Stimulated activated CD8-positive, alpha-beta memory T cell treated with anti-CD3 and anti-CD28 coated beads, Interleukin-4, amount 100 ng/mL, for 48 hours (primary cell): ENCODE measurements around the gene IQCE.
"Not testable (repeated sequence)": the region's sequence is repeated elsewhere in the genome, so short reads cannot be mapped to it uniquely, and the experiment has no call there.

Source experiments
- DNase-seq: peaks from one replicate; pipeline ENCODE4 v3.0.0-alpha.2; 2020

The IQCE gene

DNA sequence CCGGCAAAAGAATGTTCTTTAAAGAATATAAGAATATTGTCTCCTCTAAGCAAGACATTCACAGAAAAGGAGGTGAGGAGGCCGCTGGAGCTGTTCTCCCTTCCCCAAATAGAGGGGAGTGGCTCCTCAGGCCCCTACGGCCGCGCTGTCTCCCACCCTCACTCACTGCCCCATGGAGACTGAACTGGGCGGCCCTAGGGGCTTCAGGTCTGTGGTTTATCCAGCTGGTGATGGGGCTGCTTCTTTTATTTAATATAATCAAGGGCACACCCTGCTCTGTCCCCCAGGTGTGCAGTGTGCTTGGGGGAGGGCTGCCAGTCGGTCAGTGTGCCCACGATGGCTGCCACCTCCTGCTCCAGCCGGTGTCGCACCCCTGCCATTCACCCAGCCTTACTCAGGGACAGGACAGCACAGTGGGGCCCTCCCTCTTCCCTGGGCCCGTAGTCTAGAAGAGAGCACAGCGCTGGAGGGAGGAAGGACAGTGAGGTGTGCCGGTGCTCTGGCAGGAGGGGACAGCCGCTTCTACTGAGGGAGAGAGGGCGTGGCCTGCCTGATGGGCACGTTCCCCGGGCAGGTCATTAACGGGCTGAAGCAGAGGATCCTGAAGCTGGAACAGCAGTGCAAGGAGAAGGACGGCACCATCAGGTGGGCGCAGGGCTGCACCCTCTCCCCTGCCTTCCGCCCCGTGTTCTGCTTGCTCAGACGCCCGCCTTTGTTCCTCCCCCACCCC, 23.4 kb downstream of the IQCE start:
- no peak for DNase-seq

DNA sequence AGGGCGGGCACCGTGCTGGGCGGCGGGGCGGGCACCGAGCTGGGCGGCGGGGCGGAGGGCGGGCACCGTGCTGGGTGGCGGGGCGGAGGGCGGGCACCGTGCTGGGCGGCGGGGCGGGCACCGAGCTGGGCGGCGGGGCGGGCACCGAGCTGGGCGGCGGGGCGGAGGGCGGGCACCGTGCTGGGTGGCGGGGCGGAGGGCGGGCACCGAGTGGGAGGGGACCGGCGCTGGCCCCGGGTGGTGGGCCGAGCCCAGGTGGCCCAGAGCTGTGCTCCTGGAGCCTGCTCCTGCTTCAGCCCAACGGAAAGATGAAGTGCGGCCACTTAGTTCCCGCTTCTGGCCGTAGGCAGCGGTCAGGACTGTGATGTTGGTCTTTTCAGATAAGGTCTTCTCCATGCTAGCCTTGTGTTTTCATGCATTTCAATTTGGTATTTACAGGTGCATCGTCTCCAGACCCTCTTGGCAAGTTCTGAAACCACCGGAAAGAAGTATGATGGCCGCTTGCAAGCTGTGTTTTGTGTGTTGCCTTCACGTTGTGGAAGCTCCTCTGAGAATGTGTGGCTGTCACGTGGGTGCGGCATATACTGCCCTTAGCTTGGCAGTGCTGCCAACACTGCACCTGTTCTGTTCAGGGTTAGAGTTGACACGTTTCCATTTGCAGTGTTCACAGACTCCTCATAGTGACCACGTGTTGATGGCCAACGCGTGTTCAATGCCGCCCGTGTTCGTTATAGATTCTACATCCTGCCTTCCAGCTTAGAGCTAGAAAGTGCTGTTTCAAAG, 25.2 kb downstream of the IQCE start:
- DNase-seq: no peak

DNA sequence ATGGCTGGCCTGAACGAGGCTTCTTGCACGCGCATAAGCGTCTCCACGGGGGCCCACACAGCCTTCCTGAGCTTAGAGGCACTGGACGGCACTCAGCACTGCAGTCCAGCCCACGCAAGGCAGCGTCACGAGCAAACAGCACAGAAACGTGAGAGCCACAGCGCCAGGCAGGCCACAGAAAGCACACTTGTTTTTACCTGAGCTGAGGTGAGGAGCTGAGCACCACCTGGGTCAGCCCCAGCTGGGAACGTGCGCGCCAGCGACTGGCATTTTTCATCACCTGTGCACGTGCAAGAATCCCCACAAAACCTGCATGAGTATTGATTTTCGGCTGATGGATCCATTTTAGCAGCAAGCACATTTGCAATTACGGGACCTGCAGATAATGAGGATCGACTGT, 26.7 kb downstream of the IQCE start:
- no peak for DNase-seq

DNA sequence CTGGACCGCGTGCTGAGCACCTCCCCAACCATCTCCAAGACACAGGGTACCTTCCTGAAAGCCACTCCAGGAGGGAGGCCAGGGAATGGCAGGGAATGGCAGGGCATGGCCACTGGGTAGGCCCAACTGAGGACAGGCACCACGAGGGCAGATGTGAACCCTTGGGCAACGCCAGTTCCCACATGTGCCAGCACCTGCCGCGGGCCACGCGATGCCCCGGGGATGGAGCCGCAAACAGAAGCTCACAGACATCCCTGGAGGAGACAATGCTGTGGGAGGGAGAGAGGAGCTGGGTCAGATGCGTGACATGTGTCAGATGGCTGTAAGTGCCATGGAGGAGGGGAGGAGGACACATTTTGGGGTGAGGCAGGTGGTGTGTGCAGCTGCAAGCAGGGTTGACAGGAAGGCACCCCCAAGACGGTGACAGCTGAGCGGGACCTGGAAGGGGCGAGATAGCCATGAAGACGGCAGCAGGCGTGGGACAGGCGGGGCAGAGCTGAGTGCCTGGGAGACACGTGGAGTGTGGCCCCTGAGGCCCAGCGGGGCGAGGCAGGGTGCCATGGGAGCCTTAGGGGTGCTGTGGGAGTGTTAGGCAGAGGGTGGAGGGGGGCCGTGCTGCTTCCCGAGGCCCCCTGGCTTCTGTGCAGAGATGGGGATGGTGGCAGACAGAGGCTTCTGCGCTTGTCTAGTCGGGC, 27.7 kb downstream of the IQCE start:
- DNase-seq: no peak

DNA sequence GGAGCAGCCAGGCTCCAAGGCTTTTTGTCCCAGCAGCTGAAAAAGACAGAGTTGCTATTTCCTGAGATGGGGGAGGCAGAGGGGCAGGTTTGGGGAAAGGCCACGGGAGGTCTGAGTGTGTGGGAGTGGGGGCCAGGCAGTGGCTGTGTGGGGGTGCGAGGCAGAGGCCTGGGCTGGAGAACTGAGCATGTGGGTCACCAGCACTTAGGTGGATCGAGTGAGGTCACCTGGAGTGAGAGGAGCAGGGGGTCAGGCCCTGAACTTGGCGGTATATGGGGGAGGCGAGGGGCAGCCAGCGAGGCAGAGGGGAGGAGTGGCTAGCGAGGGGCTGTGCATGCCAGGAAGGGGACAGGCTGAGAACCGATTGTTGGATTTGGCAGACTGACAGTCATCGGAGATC, 28.4 kb downstream of the IQCE start:
- no peak for DNase-seq

DNA sequence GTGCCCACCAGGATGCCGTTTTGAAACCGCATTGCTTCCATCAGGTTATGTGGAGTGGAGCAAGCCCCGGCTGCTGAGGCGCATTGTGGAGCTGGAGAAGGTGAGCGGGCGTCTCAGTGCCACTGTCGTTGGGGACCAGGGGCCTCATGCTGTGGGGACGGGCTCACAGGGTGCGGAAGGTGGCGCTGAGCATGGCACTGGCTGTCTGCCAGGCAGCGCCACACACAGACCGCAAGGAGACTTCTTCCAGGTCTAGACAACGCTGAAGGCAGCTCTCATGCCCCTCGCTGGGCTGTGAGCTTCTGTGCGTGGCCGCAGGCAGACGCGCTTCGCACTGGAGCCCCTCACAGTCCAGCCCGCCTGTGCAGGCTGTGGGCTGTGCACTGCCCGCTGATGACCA, 29.0 kb downstream of the IQCE start:
- DNase-seq: no peak

DNA sequence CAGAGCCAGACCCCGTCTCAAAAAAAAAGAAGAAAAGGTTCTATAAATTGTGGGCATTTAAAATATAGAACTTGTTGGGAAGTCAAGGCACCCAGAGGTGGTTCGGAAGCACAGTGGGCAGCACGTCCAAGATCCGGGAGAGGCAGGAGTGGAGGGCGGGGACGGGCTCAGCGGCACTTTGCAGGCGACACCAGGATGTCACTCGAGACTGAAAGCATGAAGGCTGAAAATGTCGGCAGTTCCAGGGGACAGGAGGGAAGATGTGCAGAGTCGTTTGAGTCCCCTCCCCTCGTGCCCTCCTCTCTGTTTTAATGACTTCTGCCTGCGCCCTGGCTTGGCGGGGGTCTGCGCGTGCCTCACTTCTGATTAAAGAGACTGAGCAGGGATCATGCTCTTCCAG, 30.6 kb downstream of the IQCE start:
- DNase-seq: no peak

DNA sequence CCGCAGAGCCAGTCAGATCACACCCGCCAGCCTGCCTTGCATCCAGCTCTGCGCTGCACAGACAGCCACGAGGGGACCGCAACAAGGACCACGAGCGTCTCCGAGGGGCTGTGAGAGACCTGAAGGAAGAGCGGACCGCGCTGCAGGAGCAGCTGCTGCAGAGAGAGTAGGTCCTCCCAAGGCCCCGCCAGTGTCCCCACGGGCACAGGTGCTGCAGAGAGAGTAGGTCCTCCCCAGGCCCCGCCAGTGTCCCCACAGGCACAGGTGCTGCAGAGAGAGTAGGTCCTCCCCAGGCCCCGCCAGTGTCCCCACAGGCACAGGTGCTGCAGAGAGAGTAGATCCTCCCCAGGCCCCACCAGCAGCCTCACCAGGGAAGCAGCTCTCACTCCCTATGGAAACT, 31.2 kb downstream of the IQCE start:
- not testable (repeated sequence) for DNase-seq

DNA sequence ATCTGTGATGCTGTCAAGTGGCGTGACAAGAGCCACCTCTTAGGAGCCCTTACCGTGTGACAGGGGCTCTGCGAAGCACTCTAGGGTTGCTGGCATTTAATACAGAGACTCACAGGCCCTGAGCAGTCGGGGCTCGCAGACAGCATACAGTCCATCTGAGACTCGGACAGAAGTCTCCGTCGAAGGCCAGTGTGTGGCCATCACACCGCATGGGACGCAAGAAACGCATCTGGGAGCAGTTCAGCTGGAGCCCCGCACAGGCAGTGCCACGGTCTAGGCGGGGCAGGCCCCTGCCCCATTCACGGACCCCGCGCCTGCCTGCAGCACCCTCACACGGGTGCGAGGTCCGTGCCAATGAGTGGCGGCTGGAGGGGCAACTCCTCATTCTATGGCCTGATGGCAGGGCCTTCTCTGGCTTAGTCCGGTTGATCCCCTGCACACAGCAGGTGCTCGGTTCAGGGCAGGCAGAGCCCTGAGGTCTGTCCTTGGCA, 33.6 kb downstream of the IQCE start:
- no peak for DNase-seq

DNA sequence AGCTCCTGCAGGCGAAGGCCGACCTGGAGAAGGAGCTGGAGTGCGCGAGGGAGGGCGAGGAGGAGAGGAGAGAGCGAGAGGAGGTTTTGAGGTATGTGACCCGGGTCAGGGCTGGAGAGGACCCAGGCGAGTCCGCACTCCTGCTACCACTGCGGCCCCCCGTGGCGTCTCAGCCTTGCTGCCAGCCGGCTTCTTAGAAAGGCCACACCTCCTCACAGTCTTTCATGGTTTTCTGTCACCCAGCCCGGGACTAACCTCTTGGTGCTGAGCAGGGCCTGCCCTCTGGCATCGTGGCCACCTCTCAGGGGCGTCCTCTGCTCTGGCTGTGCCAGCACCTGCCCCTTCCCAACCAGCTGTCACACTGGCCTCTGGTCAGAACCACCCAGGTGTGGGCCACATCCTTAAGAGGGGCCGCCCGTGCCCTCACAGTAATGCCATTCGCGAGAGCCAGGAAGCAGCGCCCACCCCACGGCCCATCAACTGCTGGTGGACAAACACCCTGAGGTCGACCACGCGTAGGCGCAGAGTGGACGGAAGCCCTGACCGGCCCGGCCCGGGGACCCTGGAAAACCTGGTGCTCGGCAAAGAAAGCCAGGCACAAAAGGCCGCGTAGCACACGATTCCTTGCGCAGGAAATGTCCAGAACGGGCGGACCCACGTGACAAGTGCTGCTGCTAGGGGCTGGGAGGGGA, 34.4 kb downstream of the IQCE start:
- no peak for DNase-seq

GRCh38 chr7:2594599-2594998, 35.8 kb downstream of the IQCE start:
- no peak for DNase-seq

DNA sequence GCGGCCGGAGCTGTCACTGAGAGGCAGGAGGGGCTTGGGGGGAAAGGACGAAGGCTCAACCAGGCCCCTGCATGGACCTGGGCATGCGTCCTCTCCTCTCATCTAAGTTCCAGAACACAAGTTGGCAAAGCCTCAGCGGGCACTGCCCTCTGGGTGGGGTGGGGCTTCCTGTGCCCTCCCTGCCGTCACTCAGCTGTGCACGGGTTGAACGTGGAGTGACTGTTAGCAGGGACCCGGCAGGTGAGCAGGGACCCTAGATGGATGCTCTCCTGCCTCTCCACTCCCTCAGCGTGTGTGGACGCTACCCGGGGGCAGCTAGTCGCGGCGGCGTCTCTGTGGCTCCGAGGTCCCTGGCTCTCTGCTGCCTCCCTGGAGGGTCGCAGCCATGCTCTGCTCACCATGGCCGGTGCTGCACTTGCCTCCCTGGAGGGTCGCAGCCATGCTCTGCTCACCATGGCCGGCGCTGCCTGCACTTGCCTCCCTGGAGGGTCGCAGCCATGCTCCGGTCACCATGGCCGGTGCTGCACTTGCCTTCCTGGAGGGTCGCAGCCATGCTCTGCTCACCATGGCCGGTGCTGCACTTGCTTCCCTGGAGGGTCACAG, 36.6 kb downstream of the IQCE start:
- no peak for DNase-seq

DNA sequence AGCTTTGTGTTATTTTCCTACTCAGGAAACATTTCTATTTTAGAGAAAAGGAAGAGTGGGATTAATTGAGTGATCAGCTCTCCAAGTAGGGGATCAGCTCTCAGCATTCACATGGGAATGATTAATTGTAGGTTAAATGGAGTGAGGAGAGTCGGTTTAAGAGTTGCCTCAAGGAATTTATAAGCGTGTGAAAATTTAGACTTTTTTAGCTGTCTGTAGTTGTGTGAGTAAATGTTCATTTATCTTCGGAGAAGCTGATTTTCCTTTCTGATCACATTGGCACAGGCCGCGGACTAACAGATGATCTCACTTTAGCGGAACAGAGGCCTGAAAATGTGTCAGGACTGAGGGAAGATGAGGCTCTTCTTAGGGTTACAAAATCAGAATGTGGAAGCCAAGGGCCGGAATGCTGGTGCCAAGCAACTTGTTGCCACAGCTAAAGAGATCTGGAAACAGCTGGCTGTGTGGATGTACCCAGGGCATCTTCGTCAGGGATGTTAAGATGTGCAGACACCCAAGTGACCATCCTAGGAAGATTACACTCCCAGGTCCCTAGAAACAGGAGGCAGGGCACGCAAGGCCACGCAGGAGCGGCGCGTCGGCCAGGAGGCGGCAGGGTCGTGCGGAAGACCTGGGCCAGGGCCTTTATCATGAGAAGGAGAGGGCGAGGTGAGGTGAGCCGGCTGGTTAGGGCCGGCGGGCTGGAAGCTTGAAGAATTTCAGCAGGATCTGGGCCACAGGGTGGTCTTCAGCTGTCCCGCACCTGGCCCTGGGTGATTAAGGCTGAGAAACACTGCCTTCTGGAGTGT, 37.9 kb downstream of the IQCE start:
- no peak for DNase-seq

- DNase-seq: no peak
These were observed 38.5 kb downstream of the IQCE start for GRCh38 chr7:2597273-2597640.

DNA sequence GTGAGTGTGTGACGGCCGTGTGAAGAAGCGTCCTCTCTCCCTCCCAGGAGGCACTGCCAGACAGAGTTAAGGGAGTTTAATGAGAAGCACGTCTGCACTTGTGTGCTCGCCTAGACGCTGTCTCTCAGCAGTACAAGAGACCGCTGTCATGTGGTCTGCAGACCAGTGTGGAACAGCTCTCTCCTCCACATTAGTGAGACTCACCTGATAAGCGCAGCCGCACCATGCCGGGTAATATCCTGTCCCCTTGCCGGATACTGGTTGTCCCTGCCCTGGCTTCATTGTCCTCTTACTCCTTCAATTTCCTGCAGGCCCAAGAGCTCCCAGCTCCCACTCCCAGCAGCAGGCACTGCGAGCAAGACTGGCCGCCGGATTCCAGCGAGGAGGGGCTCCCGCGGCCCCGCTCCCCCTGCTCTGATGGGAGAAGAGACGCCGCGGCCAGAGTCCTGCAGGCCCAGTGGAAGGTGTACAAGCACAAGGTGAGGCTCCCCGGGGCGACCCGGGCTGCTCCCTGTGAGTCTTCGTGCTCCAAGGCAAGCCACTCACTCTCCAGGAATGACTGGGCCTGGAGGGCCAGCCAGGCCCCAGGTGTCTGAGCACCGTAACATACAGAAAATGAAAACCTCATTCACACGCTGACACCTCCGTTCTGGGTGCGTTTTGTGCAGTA, 39.5 kb downstream of the IQCE start:
- DNase-seq: no peak

- DNase-seq: no peak
These were observed 42.3 kb downstream of the IQCE start for GRCh38 chr7:2601065-2601464.

GRCh38 chr7:2601907-2602306, 43.1 kb downstream of the IQCE start:
- no peak for DNase-seq

DNA sequence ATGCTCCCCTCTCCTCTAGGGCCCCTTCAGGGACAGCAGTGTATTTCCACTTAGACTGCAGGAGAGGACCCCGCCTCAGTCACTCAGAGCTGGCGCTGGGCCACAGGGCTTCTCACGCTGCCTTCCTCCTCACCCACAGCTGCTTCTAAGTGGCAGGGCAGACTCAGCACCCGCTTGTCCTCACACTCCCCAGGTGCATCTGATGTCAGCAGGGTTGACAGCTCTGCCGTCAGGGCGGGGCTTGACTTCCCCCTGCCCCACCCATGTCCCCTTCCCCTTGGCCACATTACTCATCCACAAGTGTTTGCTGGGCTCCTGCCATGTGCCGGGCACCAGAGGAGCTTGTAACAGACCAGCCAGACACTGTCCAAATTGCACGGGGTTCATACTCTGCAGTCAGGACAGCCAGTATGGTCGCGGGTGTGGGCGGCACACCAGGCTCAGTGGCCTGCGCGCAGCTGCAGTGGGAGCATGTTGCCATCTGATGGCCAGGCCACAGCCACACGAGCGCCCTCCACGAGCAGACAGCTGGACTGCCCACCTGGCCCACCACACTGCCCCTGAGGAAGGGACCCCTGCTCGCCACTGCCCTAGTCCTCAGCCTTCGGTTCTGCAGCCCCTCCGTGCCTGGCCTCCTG, 43.7 kb downstream of the IQCE start:
- DNase-seq: no peak

GRCh38 chr7:2603044-2603965, 44.5 kb downstream of the IQCE start:
- no peak for DNase-seq
